ENCODE measurements around the gene KIAA0825. TPM values are rescaled to one million over a fixed set of nuclear protein-coding genes. Genes with fewer than 3 reads are reported as not detected.

Gene KIAA0825
- total and polyA plus RNA-seq, 8 donors: 5.1 to 6.9 (median 6.5) TPM

GRCh38 chr5:94113087-94113486 is 505.3 kb downstream of the KIAA0825 start:
- H3K36me3 ChIP-seq: no peaks in the 10 kb centered on the region

GRCh38 chr5:94111209-94112004 is 507.0 kb downstream of the KIAA0825 start:
- Histone ChIP-seq H3K27ac (peak overlapping the region; percentile 78 to 91), H3K36me3 (no peaks in the 10 kb centered on the region), H3K4me3 (peak overlapping the region; percentile 73 to 90), H3K27me3 (no peaks in the 10 kb centered on the region), H3K9me3 (peaks cover 0 to 6% of the 10 kb centered on the region in 2 donors), H3K4me1 (peaks cover 3 to 11% of the 10 kb centered on the region in 2 donors)
- no peak for TF ChIP-seq CTCF (IDR thresholded peaks at IDR 0.05)
- intact Hi-C loops (cut with DNase I): loop anchor here in 1 of 2 donors (10.0 kb wide), 1 partner anchor 793 kb away; no protein-coding TSS in a partner anchor
- peak; percentile 98 for ATAC-seq
- peak; percentile 88 to 98 (median 96) for DNase-seq

More at GRCh38 chr5:94113087-94113486, 505.3 kb downstream of the KIAA0825 start:
- H3K27me3 ChIP-seq: no peaks in the 10 kb centered on the region
- ATAC-seq (no peak), DNase-seq (no peak)
- H3K27ac ChIP-seq: no peak overlapping the region
- intact Hi-C loops (cut with DNase I): loop anchor here in 1 of 2 donors (10.0 kb wide), 1 partner anchor 792 kb away; no protein-coding TSS in a partner anchor
- TF ChIP-seq CTCF (IDR thresholded peaks at IDR 0.05): no peak
- H3K4me3 ChIP-seq: no peak overlapping the region
- H3K9me3 ChIP-seq: peaks cover 0 to 16% of the 10 kb centered on the region in 2 donors
- peaks cover 3 to 11% of the 10 kb centered on the region in 2 donors for H3K4me1 ChIP-seq

- ATAC-seq: no peak
- Histone ChIP-seq H3K9me3 (peaks cover 0 to 21% of the 10 kb centered on the region in 2 donors), H3K4me1 (peaks cover 0 to 6% of the 10 kb centered on the region in 2 donors), H3K27me3 (no peaks in the 10 kb centered on the region), H3K36me3 (no peaks in the 10 kb centered on the region), H3K4me3 (no peak overlapping the region), H3K27ac (no peak overlapping the region)
- TF ChIP-seq CTCF (IDR thresholded peaks at IDR 0.05): no peak
- no peak for DNase-seq
- intact Hi-C loops (cut with DNase I): no loop called here
Measured at GRCh38 chr5:94103514-94104245, 514.7 kb downstream of the KIAA0825 start.

Other genes with a start within 250 kb of the KIAA0825 start
- 1 to 10 TPM; 5.7 to 7.1 TPM for gene SLF1, start 65 bp upstream of the KIAA0825 start, total RNA-seq
- gene SLF1, start 65 bp upstream of the KIAA0825 start, polyA plus RNA-seq (ENCODE audit: insufficient read length in 6 of 6): 10 to 100 TPM; 14.6 to 22.0 (median 20.6) TPM